Liver (tissue), 9 donors: ENCODE measurements around the gene PPP2R2D. TPM values are rescaled to one million over a fixed set of nuclear protein-coding genes. Genes with fewer than 3 reads are reported as not detected.

Experiments
- DNase-seq: peaks from one replicate; pipeline ENCODE4 v3.0.0-alpha.2; 2017; ENCODE audit warnings: low spot score
- H3K27ac ChIP-seq, 2 donors: one replicate each; pipeline ENCODE4 v1.7.0; 2013; ENCODE audit warnings: inconsistent platforms in 2 of 2, low read length in 2 of 2, control low read depth in 1 of 2, low read depth in 1 of 2, mild to moderate bottlenecking in 1 of 2
- H3K27me3 ChIP-seq, 4 donors: one replicate each; pipeline versions ENCODE4 v1.6.1 to v1.7.0; 2013; ENCODE audit warnings: low read length in 3 of 4, inconsistent platforms in 1 of 4, mild to moderate bottlenecking in 1 of 4, moderate library complexity in 1 of 4; ENCODE audit not compliant: control insufficient read depth in 4 of 4, insufficient read depth in 4 of 4
- H3K36me3 ChIP-seq, 4 donors: one replicate each; pipeline versions ENCODE4 v1.6.1 to v1.7.0; 2013; ENCODE audit warnings: low read length in 3 of 4, mild to moderate bottlenecking in 3 of 4, low read depth in 1 of 4, moderate library complexity in 1 of 4; ENCODE audit not compliant: control insufficient read depth in 4 of 4, insufficient read depth in 3 of 4
- H3K4me1 ChIP-seq, 4 donors: one replicate each; pipeline versions ENCODE4 v1.6.1 to v1.7.0; 2013; ENCODE audit warnings: low read length in 3 of 4, mild to moderate bottlenecking in 3 of 4, moderate library complexity in 1 of 4; ENCODE audit not compliant: control insufficient read depth in 4 of 4, insufficient read depth in 4 of 4
- H3K4me3 ChIP-seq, 3 donors: one replicate each; pipeline versions ENCODE4 v1.6.1 to v1.7.0; 2013; ENCODE audit warnings: low read length in 3 of 3, control low read depth in 1 of 3, low read depth in 1 of 3, mild to moderate bottlenecking in 1 of 3
- H3K9ac ChIP-seq, 2 donors: one replicate each; pipeline ENCODE4 v1.7.0; 2013; ENCODE audit warnings: low read length in 2 of 2, mild to moderate bottlenecking in 2 of 2, moderate library complexity in 2 of 2, control low read depth in 1 of 2, low read depth in 1 of 2
- H3K9me3 ChIP-seq, 4 donors: one replicate each; pipeline versions ENCODE4 v1.6.1 to v1.7.0; 2013; ENCODE audit warnings: low read length in 3 of 4; ENCODE audit not compliant: control insufficient read depth in 4 of 4
- ATF3 ChIP-seq: IDR thresholded peaks from 2 replicates; pipeline ENCODE4 v1.6.1; 2016; ENCODE audit warnings: antibody characterized with exemption
- CTCF ChIP-seq: fragments of 150-350 bp; IDR thresholded peaks from 2 replicates; pipeline ENCODE4 v1.5.1; 2017; ENCODE audit warnings: improper control_type of control experiment, low read depth, low read length; ENCODE audit not compliant: missing input control
- EGR1 ChIP-seq, 2 donors: IDR thresholded peaks; 2 replicates each; pipeline ENCODE4 v1.6.1; 2016 to 2018; ENCODE audit warnings: antibody characterized with exemption in 2 of 2, low read depth in 2 of 2
- FOXA1 ChIP-seq: IDR thresholded peaks from 2 replicates; pipeline ENCODE4 v1.6.1; 2016; ENCODE audit warnings: antibody characterized with exemption
- FOXA2 ChIP-seq: IDR thresholded peaks from 2 replicates; pipeline ENCODE4 v1.6.1; 2016; ENCODE audit warnings: antibody characterized with exemption
- GABPA ChIP-seq, 2 donors: IDR thresholded peaks in 1 of 2; conservative IDR thresholded peaks in 1 of 2; 2 replicates each; pipeline ENCODE4 v1.6.1; 2016; ENCODE audit warnings: antibody characterized with exemption in 2 of 2, mild to moderate bottlenecking in 1 of 2, moderate library complexity in 1 of 2
- HNF4A ChIP-seq, 2 donors: conservative IDR thresholded peaks; 2 replicates each; pipeline ENCODE4 v1.6.1; 2016; ENCODE audit warnings: antibody characterized with exemption in 2 of 2, mild to moderate bottlenecking in 2 of 2
- HNF4G ChIP-seq: IDR thresholded peaks from 2 replicates; pipeline ENCODE4 v1.6.1; 2016; ENCODE audit warnings: antibody characterized with exemption
- JUND ChIP-seq, 2 donors: IDR thresholded peaks; 2 replicates each; pipeline ENCODE4 v1.6.1; 2016; ENCODE audit warnings: antibody characterized with exemption in 2 of 2
- MAX ChIP-seq: IDR thresholded peaks from 2 replicates; pipeline ENCODE4 v1.6.1; 2016; ENCODE audit warnings: antibody characterized with exemption
- NR2F2 ChIP-seq: IDR thresholded peaks from 2 replicates; pipeline ENCODE4 v1.6.1; 2016; ENCODE audit warnings: antibody characterized with exemption
- RAD21 ChIP-seq, 2 donors: IDR thresholded peaks; 2 replicates each; pipeline ENCODE4 v1.6.1; 2016; ENCODE audit warnings: antibody characterized with exemption in 2 of 2, mild to moderate bottlenecking in 2 of 2
- REST ChIP-seq: IDR thresholded peaks from 2 replicates; pipeline ENCODE4 v1.6.1; 2016; ENCODE audit warnings: antibody characterized with exemption, mild to moderate bottlenecking
- RXRA ChIP-seq, 2 donors: IDR thresholded peaks; 2 replicates each; pipeline ENCODE4 v1.6.1; 2017 to 2018; ENCODE audit warnings: antibody characterized with exemption in 2 of 2, mild to moderate bottlenecking in 1 of 2
- SP1 ChIP-seq: IDR thresholded peaks from 2 replicates; pipeline ENCODE4 v1.6.1; 2018; ENCODE audit warnings: antibody characterized with exemption, mild to moderate bottlenecking
- TAF1 ChIP-seq: conservative IDR thresholded peaks from 2 replicates; pipeline ENCODE4 v1.6.1; 2016; ENCODE audit warnings: antibody characterized with exemption, mild to moderate bottlenecking
- YY1 ChIP-seq: IDR thresholded peaks from 2 replicates; pipeline ENCODE4 v1.6.1; 2016; ENCODE audit warnings: antibody characterized with exemption, mild to moderate bottlenecking
- ZBTB33 ChIP-seq: IDR thresholded peaks from 2 replicates; pipeline ENCODE4 v1.6.1; 2016; ENCODE audit warnings: antibody characterized with exemption
- WGBS: extraction: QIAGEN DNeasy Blood & Tissue Kit; methylation state at CpG from one replicate; pipeline ENCODE4 v1.1.7; 2013; 5-methylcytosine and 5-hydroxymethylcytosine counted together
- polyA plus RNA-seq, 2 donors: library from polyadenylated mRNA; stranded (reverse) in 1 of 2; unstranded in 1 of 2; fragments of 200-250 nt in 1 of 2; fragments of >200 nt in 1 of 2; fragmentation: Nextera tagmentation in 1 of 2; extraction: Ambion mirVana in 1 of 2; gene quantifications; one replicate each; pipeline versions ENCODE4 v1.2.1 to v1.2.3, GENCODE V29; 2013 to 2015
- total RNA-seq, 2 donors: library from RNA; depleted of rRNA; stranded (reverse); fragments of >200 nt; gene quantifications; one replicate each; pipeline ENCODE4 v1.2.3, GENCODE V29; 2014
- donor health status: healthy.
- donor health status: healthy.
- donor health status: healthy.
- donor health status: healthy.
- donor health status: healthy.

Gene PPP2R2D
- total and polyA plus RNA-seq, 4 donors, result 5.9 to 20.5 (median 14.3) TPM

- no peaks in the 10 kb centered on the region for H3K27me3 ChIP-seq
- H3K9ac ChIP-seq, result peak overlapping the region; percentile 85 to 89
- TF ChIP-seq REST (no peak), RAD21 (IDR thresholded peaks at IDR 0.05) (no peak), YY1 (peak; percentile 57), FOXA2 (no peak)
- DNase-seq, result peak; percentile 71
- H3K4me1 ChIP-seq, result peaks cover 10 to 40% (median 37%) of the 10 kb centered on the region in 4 donors
- H3K27ac ChIP-seq, result peak overlapping the region; percentile 64 to 90
- no peaks in the 10 kb centered on the region for H3K9me3 ChIP-seq
- under 1% methylated on average over 83 of the region's 83 CpGs for WGBS
- peak overlapping the region; percentile 57 to 89 (median 86) for H3K4me3 ChIP-seq
- no peaks in the 10 kb centered on the region for H3K36me3 ChIP-seq
These were observed 497 bp downstream of the PPP2R2D start for GRCh38 chr10:131901181-131901829.

GRCh38 chr10:131902211-131902610 lies 1.4 kb downstream of the PPP2R2D start:
- H3K27ac ChIP-seq, result peak overlapping the region in 1 of 2 donors; percentile 64
- H3K9ac ChIP-seq, result peak overlapping the region; percentile 85 to 89
- no peaks in the 10 kb centered on the region for H3K36me3 ChIP-seq
- H3K27me3 ChIP-seq, result no peaks in the 10 kb centered on the region
- peak overlapping the region; percentile 57 to 89 (median 86) for H3K4me3 ChIP-seq
- peaks cover 13 to 45% (median 42%) of the 10 kb centered on the region in 4 donors for H3K4me1 ChIP-seq
- no peak for DNase-seq
- no peaks in the 10 kb centered on the region for H3K9me3 ChIP-seq
- no peak for TF ChIP-seq TAF1
- TF ChIP-seq ZBTB33, result no peak
- no peak for TF ChIP-seq CTCF
- no peak for TF ChIP-seq SP1
- TF ChIP-seq RXRA (IDR thresholded peaks at IDR 0.05), result no peak
- TF ChIP-seq ATF3, result no peak
- no peak for TF ChIP-seq FOXA2
- no peak for TF ChIP-seq JUND (IDR thresholded peaks at IDR 0.05)
- TF ChIP-seq GABPA (IDR thresholded peaks at IDR 0.05 in 1 of 2, conservative IDR thresholded peaks at IDR 0.05 in 1 of 2), result no peak
- no peak for TF ChIP-seq NR2F2
- TF ChIP-seq RAD21 (IDR thresholded peaks at IDR 0.05), result no peak
- TF ChIP-seq HNF4G, result no peak
- no peak for TF ChIP-seq MAX
- no peak for TF ChIP-seq EGR1 (IDR thresholded peaks at IDR 0.05; ENCODE audit: low read depth in 2 of 2)
- TF ChIP-seq REST, result no peak
- TF ChIP-seq FOXA1, result no peak
- TF ChIP-seq YY1, result no peak
- TF ChIP-seq HNF4A (conservative IDR thresholded peaks at IDR 0.05), result no peak
- 39% methylated on average over 5 of the region's 5 CpGs for WGBS
